ENCODE data around the gene MEIS2.

The MEIS2 gene

DNA sequence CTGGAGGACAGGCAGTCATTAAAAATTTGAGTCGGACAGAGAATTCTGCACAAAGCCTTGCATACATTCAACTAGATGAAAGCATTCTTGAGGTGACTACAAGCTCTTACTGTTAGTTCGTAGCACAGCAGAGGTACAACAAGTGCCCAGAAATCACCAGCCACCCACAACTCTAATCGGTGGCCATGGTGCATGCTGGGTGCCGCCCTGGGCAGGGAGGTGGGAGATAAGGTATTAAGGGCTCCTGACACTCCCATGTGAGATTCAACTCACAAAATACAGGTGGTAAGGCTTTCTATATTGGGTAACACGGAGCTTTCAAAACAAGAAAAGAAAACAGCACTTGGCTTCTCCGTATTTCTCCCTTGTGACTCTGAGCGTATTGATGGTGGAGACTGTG, 66.0 kb downstream of the MEIS2 start:
- Mint-ChIP-seq H3K9me3 (no peaks in the 10 kb centered on the region), H3K27me3 (no peaks in the 10 kb centered on the region), H3K4me3 (no peak overlapping the region), H3K27ac (no peak overlapping the region), H3K4me1 (no peaks in the 10 kb centered on the region), H3K36me3 (no peaks in the 10 kb centered on the region)
- ATAC-seq = no peak

DNA sequence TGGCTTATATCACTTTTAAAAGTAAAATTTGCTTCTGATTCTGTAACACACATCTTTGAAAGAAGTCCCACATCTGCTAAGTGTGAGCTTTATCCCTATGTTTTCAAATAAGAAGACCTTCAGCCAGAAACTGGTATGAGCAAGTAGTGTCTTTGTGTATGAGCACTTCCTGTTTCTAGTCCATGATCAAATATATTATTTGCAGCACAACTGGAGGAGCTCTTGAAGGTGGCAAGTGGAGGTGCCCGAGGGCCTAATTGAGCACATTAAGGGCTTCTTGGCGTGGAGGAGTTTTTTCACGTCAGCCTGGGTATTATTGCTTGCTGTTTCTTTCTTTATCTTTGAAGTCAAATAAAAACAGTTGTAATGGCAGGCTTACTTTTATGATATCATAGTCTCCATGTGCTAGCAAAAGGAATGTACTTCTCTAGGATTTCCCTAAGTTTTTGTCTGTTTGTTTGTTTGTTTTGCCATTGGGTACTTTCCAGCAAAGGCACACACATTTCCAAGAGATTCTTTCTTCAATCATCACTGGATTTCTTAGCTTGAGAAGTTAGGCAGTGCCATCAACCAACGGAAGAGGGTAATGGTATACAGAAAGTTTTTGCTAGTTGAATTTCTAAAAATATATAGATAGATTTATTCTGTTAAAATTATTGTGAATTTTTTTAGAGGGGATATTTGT, 68.1 kb downstream of the MEIS2 start:
- Mint-ChIP-seq H3K9me3 (no peaks in the 10 kb centered on the region), H3K36me3 (no peaks in the 10 kb centered on the region), H3K27me3 (no peaks in the 10 kb centered on the region), H3K27ac (no peak overlapping the region), H3K4me3 (no peak overlapping the region), H3K4me1 (no peaks in the 10 kb centered on the region)
- ATAC-seq = no peak

DNA sequence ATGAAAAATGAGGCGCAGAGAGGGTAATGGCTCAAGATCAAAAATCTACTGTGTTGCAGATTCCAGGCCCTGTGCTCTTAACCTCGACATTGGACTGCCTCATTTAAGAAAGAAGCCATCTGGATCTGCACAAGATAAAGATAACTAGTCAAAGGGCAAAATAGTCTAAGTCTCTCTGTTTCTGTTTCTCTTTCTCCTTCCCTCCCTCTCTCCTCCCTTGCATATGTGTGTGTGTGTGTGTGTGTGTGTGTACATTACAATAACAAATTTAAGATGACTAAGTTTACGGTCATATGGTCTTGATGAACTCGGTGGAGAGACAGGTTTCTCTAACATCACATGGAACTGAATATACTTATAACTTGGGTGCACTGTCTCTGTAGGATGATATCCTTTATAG, 69.2 kb downstream of the MEIS2 start:
- ATAC-seq = no peak
- Mint-ChIP-seq H3K9me3 (no peaks in the 10 kb centered on the region), H3K4me1 (no peaks in the 10 kb centered on the region), H3K27me3 (no peaks in the 10 kb centered on the region), H3K4me3 (no peak overlapping the region), H3K27ac (no peak overlapping the region), H3K36me3 (no peaks in the 10 kb centered on the region)

DNA sequence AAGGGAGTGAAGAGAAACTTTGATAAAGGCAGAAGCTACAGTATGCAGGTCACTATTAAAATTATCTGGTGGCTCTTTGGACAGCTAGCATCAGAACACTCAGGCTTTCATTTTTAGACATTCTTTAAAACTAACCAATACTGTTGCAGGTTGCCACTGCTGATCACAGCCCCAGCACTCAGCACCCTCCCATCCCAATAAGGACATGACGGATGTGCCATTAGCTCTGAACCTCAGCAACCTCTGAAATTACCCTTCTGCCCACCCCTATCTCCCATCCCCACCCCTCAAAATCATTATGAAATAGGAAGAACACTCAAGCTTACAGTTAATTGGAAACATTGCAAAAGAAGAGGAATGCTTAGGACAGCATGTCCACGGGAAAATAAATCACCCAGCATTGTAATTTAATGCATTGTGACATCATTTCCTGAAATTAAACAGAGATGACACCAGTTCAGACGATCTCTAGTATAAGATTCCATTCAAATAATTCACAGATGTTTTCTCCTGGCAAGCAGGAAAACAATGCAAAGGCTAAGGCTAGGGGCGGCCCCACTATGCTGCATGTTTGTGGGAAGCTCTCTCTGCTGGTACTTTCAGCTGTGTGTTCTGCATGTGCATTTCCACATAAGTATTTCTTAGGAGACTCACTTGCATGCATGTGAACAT, 71.6 kb downstream of the MEIS2 start:
- Mint-ChIP-seq H3K9me3 (no peaks in the 10 kb centered on the region), H3K36me3 (no peaks in the 10 kb centered on the region), H3K27me3 (no peaks in the 10 kb centered on the region), H3K27ac (no peak overlapping the region), H3K4me1 (no peaks in the 10 kb centered on the region), H3K4me3 (no peak overlapping the region)
- ATAC-seq = no peak

DNA sequence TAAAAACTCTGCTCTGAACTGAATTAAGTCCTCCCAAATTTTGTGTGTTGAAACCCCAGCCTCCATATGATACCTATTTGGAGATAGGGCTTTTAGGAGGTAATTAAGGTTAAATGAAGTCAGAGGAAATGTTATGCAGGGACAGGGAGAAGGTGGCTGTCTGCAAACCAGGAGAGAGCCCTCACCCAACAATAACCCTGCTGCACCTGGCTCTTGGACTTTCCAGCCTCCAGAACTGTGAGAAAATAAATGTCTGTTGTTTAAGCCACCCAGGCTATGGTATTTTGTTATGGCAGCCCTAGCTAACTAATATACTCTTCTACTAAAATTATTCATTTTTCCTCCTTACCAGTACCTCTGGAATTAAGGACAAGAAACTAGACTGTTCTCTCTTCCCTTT, 79.5 kb downstream of the MEIS2 start:
- Mint-ChIP-seq H3K4me1 (no peaks in the 10 kb centered on the region), H3K9me3 (peaks cover 4% of the 10 kb centered on the region), H3K27ac (no peak overlapping the region), H3K4me3 (no peak overlapping the region), H3K27me3 (no peaks in the 10 kb centered on the region), H3K36me3 (no peaks in the 10 kb centered on the region)
- no peak for ATAC-seq

DNA sequence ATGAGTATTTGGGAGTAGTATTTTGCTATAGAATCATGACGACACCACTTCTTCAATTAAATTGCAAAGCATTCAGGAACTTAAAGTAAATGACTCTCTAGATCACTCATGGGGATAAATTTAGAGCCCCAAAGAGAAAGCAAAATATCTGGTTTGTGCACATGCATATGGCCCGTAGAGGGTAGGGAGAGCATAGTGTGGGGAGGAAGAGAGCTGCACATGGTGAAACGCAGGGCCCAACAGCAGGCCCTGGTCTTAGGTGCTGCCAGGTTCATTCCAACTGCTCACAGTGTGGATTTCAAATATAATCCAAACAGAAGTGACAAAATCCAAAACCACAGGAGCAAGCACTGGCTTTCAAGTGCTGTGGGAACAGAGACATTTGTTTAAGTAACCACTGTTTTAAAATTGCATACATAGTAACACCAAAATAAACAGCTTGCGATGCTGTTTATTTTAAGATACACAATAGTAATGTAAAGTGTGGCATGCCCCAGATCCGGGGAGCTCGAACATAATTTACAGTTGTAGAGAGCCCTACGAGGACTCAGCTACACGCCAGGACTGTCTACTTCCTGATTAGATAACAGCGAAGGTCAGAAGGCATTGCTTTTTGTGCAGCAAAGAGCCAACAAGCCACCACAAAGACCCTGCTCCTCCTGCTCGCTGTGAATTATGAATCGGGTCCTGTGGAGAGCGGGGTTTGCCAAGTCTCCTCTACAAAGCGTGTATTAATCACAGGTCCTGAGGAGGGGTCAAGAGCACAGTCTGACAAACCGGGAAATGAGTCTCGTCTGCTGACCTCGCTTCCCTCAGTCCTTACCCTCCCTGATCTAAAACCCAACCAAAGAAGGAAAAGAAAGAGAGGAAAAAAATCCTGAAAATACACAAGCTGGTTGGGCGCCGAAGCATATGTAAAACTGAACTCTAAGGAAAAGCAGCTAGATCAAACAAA, 80.6 kb downstream of the MEIS2 start:
- Mint-ChIP-seq H3K27ac (no peak overlapping the region), H3K4me1 (no peaks in the 10 kb centered on the region), H3K9me3 (peaks cover 4% of the 10 kb centered on the region), H3K36me3 (no peaks in the 10 kb centered on the region), H3K4me3 (no peak overlapping the region), H3K27me3 (no peaks in the 10 kb centered on the region)
- ATAC-seq = no peak

DNA sequence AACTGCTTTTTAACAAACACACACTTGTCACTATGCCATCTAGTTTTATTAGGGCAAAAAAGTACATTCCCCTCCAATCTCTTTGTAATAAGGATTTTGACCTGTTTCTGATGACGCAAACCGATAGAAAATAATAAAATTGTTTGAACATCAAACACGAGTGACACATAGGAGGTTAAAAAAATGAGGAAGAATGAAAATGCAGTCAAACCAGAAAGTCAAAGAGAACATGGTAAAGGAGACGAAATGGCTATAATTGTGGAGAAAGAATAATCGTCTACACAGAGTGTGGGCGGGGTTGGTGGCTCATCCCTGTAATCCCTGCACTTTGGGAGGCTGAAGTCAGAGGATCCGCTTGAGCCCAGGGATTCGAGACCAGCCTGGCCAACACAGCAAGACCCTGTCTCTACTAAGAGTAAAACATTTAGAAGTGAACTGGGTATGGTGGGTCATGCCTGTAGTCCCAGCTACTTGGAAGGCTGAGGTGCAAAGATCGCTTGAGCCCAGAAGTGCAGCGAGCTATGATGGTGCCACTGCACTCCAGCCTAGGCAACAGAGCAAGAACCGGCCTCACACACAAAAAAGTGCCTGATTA, 83.2 kb downstream of the MEIS2 start:
- peaks cover 4% of the 10 kb centered on the region for H3K9me3 Mint-ChIP-seq
- H3K27ac Mint-ChIP-seq = no peak overlapping the region
- H3K36me3 Mint-ChIP-seq = no peaks in the 10 kb centered on the region
- H3K4me3 Mint-ChIP-seq = no peak overlapping the region
- no peak for ATAC-seq
- H3K4me1 Mint-ChIP-seq = no peaks in the 10 kb centered on the region
- H3K27me3 Mint-ChIP-seq = no peaks in the 10 kb centered on the region

DNA sequence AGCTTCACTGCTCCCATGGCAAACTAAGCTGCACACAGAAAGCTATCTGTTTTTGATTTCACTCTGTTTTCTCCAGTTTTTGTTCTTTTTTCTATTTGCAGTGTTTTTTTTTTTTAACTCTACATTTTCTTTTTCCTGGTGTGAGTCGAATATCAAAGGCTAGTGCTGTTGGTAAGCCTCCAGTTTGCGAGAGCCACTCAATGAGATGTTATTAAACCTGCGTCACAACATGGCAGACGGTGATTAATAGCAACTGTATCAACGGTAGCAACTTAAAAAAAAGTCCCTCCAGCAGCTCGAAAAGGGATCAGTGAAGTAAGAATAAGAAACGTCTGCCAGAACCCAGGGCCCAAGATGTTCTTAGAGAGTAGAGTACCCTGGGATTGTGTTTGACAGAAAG, 84.1 kb downstream of the MEIS2 start:
- Mint-ChIP-seq H3K27me3 (no peaks in the 10 kb centered on the region), H3K9me3 (peaks cover 3% of the 10 kb centered on the region), H3K4me3 (no peak overlapping the region), H3K4me1 (no peaks in the 10 kb centered on the region), H3K36me3 (no peaks in the 10 kb centered on the region), H3K27ac (no peak overlapping the region)
- no peak for ATAC-seq

DNA sequence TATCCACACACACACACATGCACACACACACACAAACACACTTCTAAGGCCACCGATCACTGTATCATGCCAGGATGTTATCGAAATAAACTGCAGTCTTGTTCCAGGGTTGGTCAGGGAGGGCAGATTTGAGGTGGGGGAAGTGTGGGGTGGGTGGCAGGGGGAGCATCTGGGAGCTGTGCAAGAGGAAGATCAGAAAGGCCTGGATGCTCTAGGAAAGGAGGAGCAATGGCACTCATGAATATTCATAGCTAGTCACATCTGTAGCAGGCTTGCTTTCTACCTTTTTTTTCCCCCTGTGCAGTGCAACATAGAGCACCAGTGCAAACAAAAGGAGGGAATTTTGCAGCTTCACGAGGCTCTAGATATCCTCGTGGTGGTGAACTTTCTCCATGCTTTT, 84.9 kb downstream of the MEIS2 start:
- no peaks in the 10 kb centered on the region for H3K9me3 Mint-ChIP-seq
- no peaks in the 10 kb centered on the region for H3K4me1 Mint-ChIP-seq
- no peak overlapping the region for H3K27ac Mint-ChIP-seq
- H3K36me3 Mint-ChIP-seq = no peaks in the 10 kb centered on the region
- no peak overlapping the region for H3K4me3 Mint-ChIP-seq
- ATAC-seq = no peak
- H3K27me3 Mint-ChIP-seq = no peaks in the 10 kb centered on the region

DNA sequence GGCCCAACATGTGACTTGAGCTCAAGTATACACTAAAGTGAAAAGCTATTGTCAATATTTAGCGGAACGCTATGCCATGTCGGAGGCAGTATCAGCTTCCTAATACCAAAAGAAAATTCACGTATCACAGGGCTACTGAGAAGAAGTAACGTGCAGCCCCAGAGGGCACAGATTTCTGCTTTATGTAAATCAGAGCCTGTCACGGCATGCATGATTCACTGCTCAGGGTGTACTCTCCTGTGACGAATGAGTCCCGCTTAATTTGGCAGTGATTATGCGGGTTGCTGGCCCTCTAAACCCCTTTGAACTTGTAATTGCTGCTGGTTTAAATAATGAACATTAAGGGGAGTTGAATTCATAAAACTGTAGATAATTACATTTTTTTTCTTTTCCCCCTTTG, 85.3 kb downstream of the MEIS2 start:
- Mint-ChIP-seq H3K36me3 (no peaks in the 10 kb centered on the region), H3K4me3 (no peak overlapping the region), H3K4me1 (no peaks in the 10 kb centered on the region), H3K27ac (no peak overlapping the region), H3K27me3 (no peaks in the 10 kb centered on the region), H3K9me3 (no peaks in the 10 kb centered on the region)
- no peak for ATAC-seq

DNA sequence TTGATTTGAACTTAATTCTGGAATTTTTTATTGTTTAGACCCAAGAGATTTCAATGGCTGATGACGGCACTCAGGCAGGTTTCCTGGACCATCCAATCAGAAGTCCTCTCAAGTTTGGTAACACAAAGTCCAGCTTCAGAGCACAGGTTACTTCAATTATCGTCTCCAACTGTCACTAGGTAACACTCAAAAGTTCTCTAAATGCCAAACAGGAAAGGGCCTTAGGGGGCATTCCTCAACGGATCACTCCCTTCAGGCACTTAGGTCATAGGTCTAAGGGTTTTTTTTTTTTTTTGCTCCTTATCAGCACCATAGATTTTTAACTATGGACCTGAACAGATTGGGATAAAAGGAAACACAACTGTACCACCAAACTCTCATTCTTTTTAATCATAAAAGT, 85.8 kb downstream of the MEIS2 start:
- Mint-ChIP-seq H3K27me3 (no peaks in the 10 kb centered on the region), H3K4me1 (no peaks in the 10 kb centered on the region), H3K36me3 (no peaks in the 10 kb centered on the region), H3K4me3 (no peak overlapping the region), H3K27ac (no peak overlapping the region), H3K9me3 (no peaks in the 10 kb centered on the region)
- no peak for ATAC-seq

DNA sequence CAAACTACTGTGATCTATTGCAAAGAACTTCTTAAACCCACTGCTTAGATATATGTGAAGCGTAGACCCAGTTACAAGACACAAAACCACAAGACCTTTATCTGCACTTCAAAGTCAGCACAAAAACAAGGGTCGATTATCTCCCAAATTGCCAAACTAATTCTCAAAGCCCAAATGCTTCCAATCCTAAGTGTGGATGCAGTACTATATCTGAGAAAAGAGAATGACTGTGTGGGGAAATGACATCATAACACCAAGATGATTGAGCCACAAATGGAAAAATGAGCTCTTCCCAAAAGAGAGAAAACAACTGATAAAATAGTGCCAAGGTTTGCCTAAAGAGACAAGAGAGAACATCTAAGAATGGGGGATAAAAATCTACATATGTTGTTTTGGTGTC, 86.2 kb downstream of the MEIS2 start:
- ATAC-seq = no peak
- H3K27ac Mint-ChIP-seq = no peak overlapping the region
- H3K27me3 Mint-ChIP-seq = no peaks in the 10 kb centered on the region
- H3K4me1 Mint-ChIP-seq = no peaks in the 10 kb centered on the region
- no peaks in the 10 kb centered on the region for H3K9me3 Mint-ChIP-seq
- H3K4me3 Mint-ChIP-seq = no peak overlapping the region
- no peaks in the 10 kb centered on the region for H3K36me3 Mint-ChIP-seq

DNA sequence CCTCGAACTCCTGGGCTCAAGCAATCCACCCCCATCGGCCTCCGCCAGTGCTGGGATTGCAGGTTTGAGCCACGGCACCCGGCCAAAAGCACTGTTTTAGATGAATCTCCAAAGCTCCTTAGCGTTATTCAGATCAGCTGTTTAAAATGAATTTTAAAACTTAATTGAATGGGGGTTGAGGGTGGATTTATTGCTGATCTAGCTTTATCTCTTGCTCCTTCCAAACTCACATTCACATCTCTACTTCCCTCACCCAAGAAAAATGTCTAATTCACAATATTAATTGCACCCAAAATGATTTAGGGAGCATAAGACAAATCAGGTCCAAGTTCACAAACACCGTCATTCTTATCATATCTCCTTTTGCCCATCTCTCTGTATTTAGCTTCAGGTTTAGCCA, 89.8 kb downstream of the MEIS2 start:
- ATAC-seq = no peak
- no peaks in the 10 kb centered on the region for H3K4me1 Mint-ChIP-seq
- H3K36me3 Mint-ChIP-seq = no peaks in the 10 kb centered on the region
- no peaks in the 10 kb centered on the region for H3K27me3 Mint-ChIP-seq
- H3K4me3 Mint-ChIP-seq = no peak overlapping the region
- H3K27ac Mint-ChIP-seq = no peak overlapping the region
- H3K9me3 Mint-ChIP-seq = no peaks in the 10 kb centered on the region

DNA sequence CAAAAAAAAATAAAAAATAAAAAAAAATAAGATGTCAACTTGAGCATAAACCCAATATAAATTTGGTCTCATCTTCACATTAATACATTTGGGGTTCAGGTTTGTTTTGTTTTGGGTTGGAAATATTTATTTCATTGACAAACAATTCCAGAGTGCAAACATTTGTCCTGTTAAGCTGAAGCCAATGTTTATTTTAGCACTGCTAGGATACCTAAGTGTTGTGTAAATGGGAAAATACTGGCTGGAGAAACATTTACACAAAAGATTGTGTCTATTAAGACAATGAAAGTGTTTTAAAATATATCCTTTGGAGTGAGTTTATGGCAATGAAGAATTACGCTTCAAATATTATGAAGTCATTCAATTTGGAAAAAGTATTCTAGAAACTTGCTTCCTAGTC, 91.1 kb downstream of the MEIS2 start:
- no peak overlapping the region for H3K27ac Mint-ChIP-seq
- H3K27me3 Mint-ChIP-seq = no peaks in the 10 kb centered on the region
- ATAC-seq = no peak
- no peaks in the 10 kb centered on the region for H3K9me3 Mint-ChIP-seq
- H3K4me1 Mint-ChIP-seq = no peaks in the 10 kb centered on the region
- no peak overlapping the region for H3K4me3 Mint-ChIP-seq
- no peaks in the 10 kb centered on the region for H3K36me3 Mint-ChIP-seq

DNA sequence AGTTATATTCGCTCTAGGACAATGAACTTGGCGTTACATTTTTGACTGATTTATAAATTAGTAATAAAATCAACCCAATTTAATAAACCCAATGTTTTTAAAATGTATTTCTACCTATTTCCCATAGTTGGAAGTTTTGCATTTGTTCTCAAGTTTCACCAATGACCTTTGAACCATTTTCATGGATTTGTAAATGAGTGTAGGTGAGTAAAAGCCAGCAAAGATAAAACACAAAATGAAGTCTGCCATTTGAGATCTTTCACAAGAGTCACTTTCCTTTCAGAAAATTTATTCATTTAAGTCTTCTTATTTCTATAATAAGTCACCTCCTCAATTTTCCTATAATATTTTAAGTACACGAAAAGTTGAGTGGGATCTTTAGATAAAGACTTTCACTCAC, 92.1 kb downstream of the MEIS2 start:
- H3K4me3 Mint-ChIP-seq = no peak overlapping the region
- H3K27me3 Mint-ChIP-seq = no peaks in the 10 kb centered on the region
- no peaks in the 10 kb centered on the region for H3K4me1 Mint-ChIP-seq
- H3K9me3 Mint-ChIP-seq = no peaks in the 10 kb centered on the region
- no peak overlapping the region for H3K27ac Mint-ChIP-seq
- no peaks in the 10 kb centered on the region for H3K36me3 Mint-ChIP-seq
- no peak for ATAC-seq
